MCF 10A (cell line): ENCODE measurements around the gene DCST1. TPM values are rescaled to one million over a fixed set of nuclear protein-coding genes. Genes with fewer than 3 reads are reported as not detected.

Source experiments
- BruUV-seq: library from RNA; stranded (reverse); fragments of 400-500 nt; replicated peaks from 2 replicates; lab custom pipeline; 2021; lab: Mats Ljungman, UMichigan
- CTCF ChIA-PET: fragments of 300-600 bp; sonication (Branson Sonifier 250); formaldehyde crosslinking; extraction: SDS; loops from one replicate; lab custom pipeline; 2021; ENCODE audit warnings: antibody characterized with exemption, inconsistent platforms; lab: Yijun Ruan, JAX
- POLR2A ChIA-PET: fragments of 300-600, 350-650 bp; sonication (Branson Sonifier 250); formaldehyde crosslinking; extraction: SDS; loops from one replicate; lab custom pipeline; 2020; ENCODE audit warnings: antibody characterized with exemption, inconsistent platforms; lab: Yijun Ruan, JAX
- DNase-seq: peaks from one replicate; pipeline ENCODE4 v3.0.0-alpha.2; 2018; ENCODE audit not compliant: unreplicated experiment
- H3K27ac Mint-ChIP-seq: one replicate; pipeline ENCODE4 v1.8.0; 2022; ENCODE audit warnings: mild to moderate bottlenecking, low read depth, mixed read lengths; ENCODE audit not compliant: unreplicated experiment
- H3K27me3 Mint-ChIP-seq: one replicate; pipeline ENCODE4 v1.8.0; 2022; ENCODE audit warnings: mixed read lengths; ENCODE audit not compliant: insufficient read depth, unreplicated experiment
- H3K36me3 Mint-ChIP-seq: one replicate; pipeline ENCODE4 v1.8.0; 2022; ENCODE audit warnings: mild to moderate bottlenecking, moderate library complexity, mixed read lengths; ENCODE audit not compliant: insufficient read depth, unreplicated experiment
- H3K4me1 Mint-ChIP-seq: one replicate; pipeline ENCODE4 v1.8.0; 2022; ENCODE audit warnings: mixed read lengths; ENCODE audit not compliant: insufficient read depth, unreplicated experiment
- H3K4me3 Mint-ChIP-seq: one replicate; pipeline ENCODE4 v1.8.0; 2022; ENCODE audit warnings: mild to moderate bottlenecking, moderate library complexity, mixed read lengths; ENCODE audit not compliant: unreplicated experiment
- H3K9me3 Mint-ChIP-seq: one replicate; pipeline ENCODE4 v1.8.0; 2022; ENCODE audit warnings: mixed read lengths; ENCODE audit not compliant: unreplicated experiment
- CTCF ChIP-seq: fragments of 200-600 bp; IDR thresholded peaks from one replicate; pipeline ENCODE4 v1.8.0; 2022; ENCODE audit warnings: antibody characterized with exemption, mild to moderate bottlenecking; ENCODE audit not compliant: unreplicated experiment
- intact Hi-C: fragments of 100-400 bp; cut with micrococcal nuclease; formaldehyde crosslinking; loops from 2 replicates; pipeline ENCODE4 v1.14.1; 2022
- total RNA-seq: library from RNA; stranded (reverse); gene quantifications from 2 replicates; pipeline ENCODE4 v1.2.3, GENCODE V29; 2022

Gene DCST1
- total RNA-seq, 1 experiment from 2014 or later: 0.21 TPM

GRCh38 chr1:155017041-155017945, 16.3 kb upstream of the DCST1 start:
- intact Hi-C loops: loop anchor here (1.0 to 2.0 kb wide), 4 partner anchors 13 to 46 kb away; partner anchors contain the start of gene FLAD1
- BruUV-seq: TSS peak; percentile 60
- POLR2A ChIA-PET: interaction anchor here (0.6 to 14.0 kb wide), 25 partner anchors 11 to 914 kb away, joined by 3 to 312 read pairs (median 6); partner anchors contain the start of genes ADAM15, CKS1B, DCST1 and DCST2
- H3K27ac Mint-ChIP-seq: peak overlapping the region; percentile 80
- CTCF ChIA-PET: interaction anchor here (0.6 to 14.4 kb wide), 32 partner anchors 9 to 465 kb away, joined by 3 to 390 read pairs (median 4); partner anchors contain the start of genes ADAM15, DCST1, DCST2 and KRTCAP2
- peaks cover 91% of the 10 kb centered on the region for H3K36me3 Mint-ChIP-seq
- peak overlapping the region; percentile 62 for H3K4me3 Mint-ChIP-seq
- peak; percentile 99 for DNase-seq
- TF ChIP-seq CTCF: peak; percentile 100
- H3K27me3 Mint-ChIP-seq: no peaks in the 10 kb centered on the region
- H3K9me3 Mint-ChIP-seq: no peaks in the 10 kb centered on the region
- H3K4me1 Mint-ChIP-seq: peaks cover 78% of the 10 kb centered on the region

- CTCF ChIA-PET: interaction anchor here (0.6 to 14.4 kb wide), 25 partner anchors 9 to 465 kb away, joined by 3 to 390 read pairs (median 4); partner anchors contain the start of genes ADAM15, DCST1, DCST2 and LENEP
- no peaks in the 10 kb centered on the region for H3K9me3 Mint-ChIP-seq
- H3K27ac Mint-ChIP-seq: peak overlapping the region; percentile 80
- H3K36me3 Mint-ChIP-seq: peaks cover 91% of the 10 kb centered on the region
- POLR2A ChIA-PET: interaction anchor here (1.1 to 14.0 kb wide), 17 partner anchors 10 to 81 kb away, joined by 3 to 312 read pairs (median 14); partner anchors contain the start of genes ADAM15, CKS1B, DCST1 and DCST2
- no peak for TF ChIP-seq CTCF
- intact Hi-C loops: loop anchor here (1.0 to 2.0 kb wide), 4 partner anchors 14 to 47 kb away; partner anchors contain the start of gene FLAD1
- peak overlapping the region; percentile 62 for H3K4me3 Mint-ChIP-seq
- no peak for DNase-seq
- TSS peak; percentile 6 for BruUV-seq
- H3K4me1 Mint-ChIP-seq: peaks cover 78% of the 10 kb centered on the region
- no peaks in the 10 kb centered on the region for H3K27me3 Mint-ChIP-seq
Observed at GRCh38 chr1:155017946-155018316, 15.7 kb upstream of the DCST1 start.

- intact Hi-C loops: no loop called here
- no peak for DNase-seq
- no peaks in the 10 kb centered on the region for H3K27me3 Mint-ChIP-seq
- H3K4me1 Mint-ChIP-seq: peaks cover 76% of the 10 kb centered on the region
- peak overlapping the region; percentile 62 for H3K4me3 Mint-ChIP-seq
- BruUV-seq: no TSS peak
- peaks cover 84% of the 10 kb centered on the region for H3K36me3 Mint-ChIP-seq
- ChIA-PET CTCF (interaction anchor here (0.5 to 14.4 kb wide), 22 partner anchors 9 to 118 kb away, joined by 3 to 390 read pairs (median 4); partner anchors contain the start of genes ADAM15, DCST1, DCST2 and EFNA3), POLR2A (interaction anchor here (0.5 to 14.0 kb wide), 12 partner anchors 15 to 1507 kb away, joined by 3 to 312 read pairs (median 16); partner anchors contain the start of genes ADAM15, CKS1B, DCST1 and DCST2)
- no peak for TF ChIP-seq CTCF
- H3K9me3 Mint-ChIP-seq: no peaks in the 10 kb centered on the region
- peak overlapping the region; percentile 84 for H3K27ac Mint-ChIP-seq
Observed at GRCh38 chr1:155018617-155019348, 14.8 kb upstream of the DCST1 start.
